HL-60 (cell line): Measurements from ENCODE around the gene E2F8.

ENCODE experiments used
- DNase-seq, 2 experiments: peaks; one replicate each; pipeline ENCODE4 v3.0.0-alpha.2; 2010 to 2020; ENCODE audit warnings: low read depth in 1 of 2, low spot score in 1 of 2
- H3K27ac ChIP-seq: fragments of 250-450 bp; sonication (Bioruptor Pico); replicated peaks from 2 replicates; pipeline ENCODE4 v1.5.1; 2020; ENCODE audit warnings: mild to moderate bottlenecking, moderate library complexity
- H3K27me3 ChIP-seq: fragments of 250-450 bp; sonication (Bioruptor Pico); 2 replicates; pipeline ENCODE4 v1.5.1; 2021; ENCODE audit warnings: mild to moderate bottlenecking, moderate library complexity; ENCODE audit not compliant: insufficient read depth, poor library complexity, severe bottlenecking
- H3K4me3 ChIP-seq: replicated peaks from 2 replicates; pipeline ENCODE4 v1.5.1; 2011; ENCODE audit warnings: mild to moderate bottlenecking, control low read depth, low read length; ENCODE audit not compliant: insufficient read depth
- GABPA ChIP-seq: IDR thresholded peaks from 2 replicates; pipeline ENCODE4 v1.6.1; 2012; ENCODE audit warnings: low read depth
- POLR2AphosphoS5 ChIP-seq: IDR thresholded peaks from 2 replicates; pipeline ENCODE4 v1.6.1; 2012; ENCODE audit warnings: low read depth
- SPI1 ChIP-seq: IDR thresholded peaks from 2 replicates; pipeline ENCODE4 v1.6.1; 2012; ENCODE audit warnings: low read depth, mild to moderate bottlenecking, borderline replicate concordance
- TF ChIP-seq, protein P1 (sequence below): IDR thresholded peaks from one replicate; pipeline ENCODE4 v1.5.1; 2011; ENCODE audit warnings: low read length, control low read depth, inconsistent platforms; ENCODE audit not compliant: insufficient read depth
- TF ChIP-seq, protein P2 (sequence below): IDR thresholded peaks from 2 replicates; pipeline ENCODE4 v1.6.1; 2012; ENCODE audit warnings: low read depth; ENCODE audit not compliant: insufficient replicate concordance

Gene E2F8

DNA sequence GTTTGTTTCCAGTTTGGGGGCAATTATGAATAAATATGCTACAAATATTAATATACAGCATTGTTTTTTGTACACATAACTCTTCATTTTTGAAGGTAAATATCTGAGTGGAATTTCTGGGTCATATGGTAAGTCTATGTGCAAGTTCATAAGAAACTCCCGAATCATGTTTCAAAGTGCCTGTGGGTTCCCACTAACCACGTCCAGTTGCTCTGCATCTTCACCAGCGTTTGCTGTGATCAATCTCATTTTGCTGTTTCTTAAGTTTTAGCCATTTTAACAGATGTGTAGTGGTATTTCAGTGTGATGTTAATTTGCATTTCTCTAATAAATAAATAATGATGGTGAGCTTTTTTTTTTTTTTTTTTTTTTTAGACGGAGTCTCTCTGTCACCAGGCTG lies 24.7 kb downstream of the E2F8 start:
- Histone ChIP-seq H3K4me3 (no peak overlapping the region), H3K27me3 (peaks cover 6% of the 10 kb centered on the region), H3K27ac (no peak overlapping the region)
- DNase-seq: no peak
- TF ChIP-seq, protein P1, sequence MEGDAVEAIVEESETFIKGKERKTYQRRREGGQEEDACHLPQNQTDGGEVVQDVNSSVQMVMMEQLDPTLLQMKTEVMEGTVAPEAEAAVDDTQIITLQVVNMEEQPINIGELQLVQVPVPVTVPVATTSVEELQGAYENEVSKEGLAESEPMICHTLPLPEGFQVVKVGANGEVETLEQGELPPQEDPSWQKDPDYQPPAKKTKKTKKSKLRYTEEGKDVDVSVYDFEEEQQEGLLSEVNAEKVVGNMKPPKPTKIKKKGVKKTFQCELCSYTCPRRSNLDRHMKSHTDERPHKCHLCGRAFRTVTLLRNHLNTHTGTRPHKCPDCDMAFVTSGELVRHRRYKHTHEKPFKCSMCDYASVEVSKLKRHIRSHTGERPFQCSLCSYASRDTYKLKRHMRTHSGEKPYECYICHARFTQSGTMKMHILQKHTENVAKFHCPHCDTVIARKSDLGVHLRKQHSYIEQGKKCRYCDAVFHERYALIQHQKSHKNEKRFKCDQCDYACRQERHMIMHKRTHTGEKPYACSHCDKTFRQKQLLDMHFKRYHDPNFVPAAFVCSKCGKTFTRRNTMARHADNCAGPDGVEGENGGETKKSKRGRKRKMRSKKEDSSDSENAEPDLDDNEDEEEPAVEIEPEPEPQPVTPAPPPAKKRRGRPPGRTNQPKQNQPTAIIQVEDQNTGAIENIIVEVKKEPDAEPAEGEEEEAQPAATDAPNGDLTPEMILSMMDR: no peak
- no peak for TF ChIP-seq POLR2AphosphoS5
- no peak for TF ChIP-seq GABPA
- TF ChIP-seq SPI1: no peak
- TF ChIP-seq, protein P2, sequence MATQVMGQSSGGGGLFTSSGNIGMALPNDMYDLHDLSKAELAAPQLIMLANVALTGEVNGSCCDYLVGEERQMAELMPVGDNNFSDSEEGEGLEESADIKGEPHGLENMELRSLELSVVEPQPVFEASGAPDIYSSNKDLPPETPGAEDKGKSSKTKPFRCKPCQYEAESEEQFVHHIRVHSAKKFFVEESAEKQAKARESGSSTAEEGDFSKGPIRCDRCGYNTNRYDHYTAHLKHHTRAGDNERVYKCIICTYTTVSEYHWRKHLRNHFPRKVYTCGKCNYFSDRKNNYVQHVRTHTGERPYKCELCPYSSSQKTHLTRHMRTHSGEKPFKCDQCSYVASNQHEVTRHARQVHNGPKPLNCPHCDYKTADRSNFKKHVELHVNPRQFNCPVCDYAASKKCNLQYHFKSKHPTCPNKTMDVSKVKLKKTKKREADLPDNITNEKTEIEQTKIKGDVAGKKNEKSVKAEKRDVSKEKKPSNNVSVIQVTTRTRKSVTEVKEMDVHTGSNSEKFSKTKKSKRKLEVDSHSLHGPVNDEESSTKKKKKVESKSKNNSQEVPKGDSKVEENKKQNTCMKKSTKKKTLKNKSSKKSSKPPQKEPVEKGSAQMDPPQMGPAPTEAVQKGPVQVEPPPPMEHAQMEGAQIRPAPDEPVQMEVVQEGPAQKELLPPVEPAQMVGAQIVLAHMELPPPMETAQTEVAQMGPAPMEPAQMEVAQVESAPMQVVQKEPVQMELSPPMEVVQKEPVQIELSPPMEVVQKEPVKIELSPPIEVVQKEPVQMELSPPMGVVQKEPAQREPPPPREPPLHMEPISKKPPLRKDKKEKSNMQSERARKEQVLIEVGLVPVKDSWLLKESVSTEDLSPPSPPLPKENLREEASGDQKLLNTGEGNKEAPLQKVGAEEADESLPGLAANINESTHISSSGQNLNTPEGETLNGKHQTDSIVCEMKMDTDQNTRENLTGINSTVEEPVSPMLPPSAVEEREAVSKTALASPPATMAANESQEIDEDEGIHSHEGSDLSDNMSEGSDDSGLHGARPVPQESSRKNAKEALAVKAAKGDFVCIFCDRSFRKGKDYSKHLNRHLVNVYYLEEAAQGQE: no peak

DNA sequence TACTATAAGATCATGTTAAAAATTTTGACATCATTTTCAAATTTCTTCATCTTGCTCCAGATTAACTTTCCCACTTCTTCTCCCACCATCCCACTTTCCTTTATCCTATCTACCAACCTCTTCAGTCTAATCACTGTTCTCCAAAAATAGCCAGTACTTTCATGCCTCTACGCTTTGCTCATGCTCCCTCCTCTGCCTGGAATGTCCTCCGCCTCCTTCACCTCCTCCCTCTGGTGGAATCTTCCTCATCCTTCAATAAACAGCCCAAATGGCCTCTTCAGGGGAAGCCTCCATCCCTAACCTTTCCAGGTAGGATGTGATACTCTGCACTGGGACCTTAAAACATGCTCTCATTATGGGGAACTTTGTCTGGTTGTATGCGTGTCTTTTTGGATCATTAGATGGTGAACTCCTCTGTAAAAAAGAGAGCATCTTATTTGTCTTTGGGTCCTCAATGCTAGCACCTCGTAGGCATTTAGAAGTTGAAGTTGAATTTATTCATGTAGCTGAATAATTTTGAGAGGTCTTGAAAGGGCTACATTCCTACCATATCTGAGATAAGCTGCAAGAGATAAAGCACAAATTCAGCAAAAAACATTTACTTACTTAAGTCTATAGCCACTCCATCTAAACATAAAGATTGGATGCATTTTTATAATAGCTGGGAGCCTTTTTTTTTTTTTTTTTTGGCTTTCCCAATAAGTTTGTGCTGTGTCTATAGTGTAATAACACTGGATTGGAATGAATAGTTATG lies 31.0 kb downstream of the E2F8 start:
- no peak for DNase-seq
- Histone ChIP-seq H3K4me3 (no peak overlapping the region), H3K27me3 (peaks cover 7% of the 10 kb centered on the region), H3K27ac (no peak overlapping the region)
- TF ChIP-seq, protein P1: no peak
- TF ChIP-seq, protein P2: no peak
- TF ChIP-seq POLR2AphosphoS5: no peak

DNA sequence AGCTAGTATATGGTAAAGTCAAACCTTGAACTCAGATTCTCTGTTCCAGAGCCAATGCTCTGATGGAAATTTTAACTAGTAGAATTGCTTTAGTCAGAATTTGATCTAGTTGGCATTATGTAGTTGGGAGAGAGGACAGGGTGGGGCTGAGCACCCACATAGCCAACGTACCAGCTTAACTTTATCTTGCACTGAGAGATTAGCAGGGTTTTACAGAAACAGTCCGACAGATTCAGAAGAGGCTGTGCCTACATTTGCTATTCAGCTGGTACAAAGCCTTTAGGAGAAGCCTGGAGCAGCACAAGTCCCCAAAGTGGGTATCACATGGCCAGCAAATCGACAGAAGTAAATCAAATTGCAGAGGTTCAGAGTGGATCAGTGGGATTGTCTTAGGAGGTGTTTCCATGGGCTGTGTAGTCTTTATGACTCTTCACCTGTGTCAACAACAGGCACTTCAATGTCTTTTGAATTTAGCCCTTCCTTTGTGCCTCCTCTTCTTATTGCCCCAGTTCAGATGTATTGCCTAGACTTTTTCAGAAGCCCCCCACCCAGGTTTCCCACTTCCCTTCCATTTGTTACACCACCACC lies 31.7 kb downstream of the E2F8 start:
- peaks cover 7% of the 10 kb centered on the region for H3K27me3 ChIP-seq
- TF ChIP-seq GABPA (no peak), SPI1 (no peak), POLR2AphosphoS5 (no peak)
- TF ChIP-seq, protein P2: no peak
- TF ChIP-seq, protein P1: no peak
- DNase-seq: no peak

More for the DNA sequence above, 31.7 kb downstream of the E2F8 start:
- Histone ChIP-seq H3K27ac (no peak overlapping the region), H3K4me3 (no peak overlapping the region)
